Spleen (tissue), 13 donors: ENCODE measurements around the gene MLF1. TPM values are rescaled to one million over a fixed set of nuclear protein-coding genes. Genes with fewer than 3 reads are reported as not detected.

Experiments
- DNase-seq: peaks from one replicate; pipeline ENCODE4 v3.0.0-alpha.2; 2020
- H3K27ac ChIP-seq, 8 donors: fragments of 200-600 bp; sonication (generic) in 7 of 8; 1 replicate in 4 of 8; 2 replicates in 4 of 8; pipeline versions ENCODE4 v1.5.0 to v1.8.0; 2016 to 2021; ENCODE audit warnings: inconsistent platforms in 4 of 8, mild to moderate bottlenecking in 4 of 8, moderate library complexity in 1 of 8
- H3K27me3 ChIP-seq, 7 donors: fragments of 200-600 bp; sonication (generic) in 6 of 7; replicated peaks in 1 of 7; 1 replicate in 4 of 7; 2 replicates in 3 of 7; pipeline versions ENCODE4 v1.5.0 to v1.8.0; 2016 to 2021; ENCODE audit warnings: inconsistent platforms in 3 of 7, mild to moderate bottlenecking in 1 of 7
- H3K36me3 ChIP-seq, 6 donors: fragments of 200-600 bp; sonication (generic) in 5 of 6; 1 replicate in 4 of 6; 2 replicates in 2 of 6; pipeline versions ENCODE4 v1.5.0 to v1.8.0; 2016 to 2021; ENCODE audit warnings: inconsistent platforms in 2 of 6
- H3K4me1 ChIP-seq, 6 donors: fragments of 200-600 bp; sonication (generic) in 5 of 6; 1 replicate in 3 of 6; 2 replicates in 3 of 6; pipeline versions ENCODE4 v1.5.0 to v1.8.0; 2016 to 2021; ENCODE audit warnings: inconsistent platforms in 3 of 6
- H3K4me3 ChIP-seq, 8 donors: fragments of 200-600 bp; sonication (generic) in 7 of 8; 1 replicate in 4 of 8; 2 replicates in 4 of 8; pipeline versions ENCODE4 v1.5.0 to v1.8.0; 2016 to 2021; ENCODE audit warnings: inconsistent platforms in 4 of 8, mild to moderate bottlenecking in 4 of 8, moderate library complexity in 2 of 8
- H3K9me3 ChIP-seq, 8 donors: fragments of 200-600 bp; sonication (generic) in 7 of 8; 1 replicate in 4 of 8; 2 replicates in 4 of 8; pipeline versions ENCODE4 v1.5.0 to v1.8.0; 2016 to 2021; ENCODE audit warnings: inconsistent platforms in 4 of 8
- CTCF ChIP-seq, 11 experiments: fragments of 200-600 bp in 7 of 11; fragments of 450-650 bp in 4 of 11; sonication (generic) in 4 of 11; IDR thresholded peaks in 8 of 11; conservative IDR thresholded peaks in 3 of 11; 1 replicate in 7 of 11; 2 replicates in 4 of 11; pipeline versions ENCODE4 v1.4.0 to v1.8.0; 2016 to 2021; ENCODE audit warnings: antibody characterized with exemption in 11 of 11, inconsistent platforms in 4 of 11, mild to moderate bottlenecking in 1 of 11
- POLR2A ChIP-seq, 3 donors: fragments of 450-650 bp; IDR thresholded peaks; one replicate each; pipeline ENCODE4 v1.5.1; 2017; ENCODE audit warnings: antibody characterized with exemption in 3 of 3, mild to moderate bottlenecking in 1 of 3
- POLR2AphosphoS5 ChIP-seq, 3 donors: sonication (generic); formaldehyde crosslinking; IDR thresholded peaks; one replicate each; pipeline ENCODE4 v1.5.1; 2017; ENCODE audit warnings: antibody characterized with exemption in 3 of 3
- WGBS, 5 donors: extraction: QIAGEN DNeasy Blood & Tissue Kit in 3 of 5; methylation state at CpG; one replicate each; pipeline versions ENCODE4 v1.1.5 to v1.1.7; 2013 to 2018; 5-methylcytosine and 5-hydroxymethylcytosine counted together
- intact Hi-C: fragments of 100-400 bp; cut with DNase I; formaldehyde crosslinking; loops from one replicate; pipeline ENCODE4 v1.15.0; 2023; ENCODE audit warnings: low total_unique reads
- long read RNA-seq, 2 donors: transcript quantifications; one replicate each; lab custom pipeline, GENCODE V29; 2026
- polyA plus RNA-seq, 3 donors: library from polyadenylated mRNA; stranded (reverse); fragments of 200-250 nt; gene quantifications; one replicate each; pipeline ENCODE4 v1.2.1, GENCODE V29; 2013
- total RNA-seq, 7 donors: library from RNA; depleted of rRNA in 3 of 7; stranded (reverse); fragments of >200 nt in 3 of 7; fragmentation: NEBNext Ultra II Directional in 4 of 7; extraction: Animal tissue kit (Norgen Biotek cat#: 25700) in 4 of 7; gene quantifications; one replicate each; pipeline versions ENCODE4 v1.1.0 to v1.2.1, GENCODE V29; 2016 to 2021
- donor health status: healthy with polysubstance abuse.
- donor health status: DM: no; HTN: no; CAD: no; lungs with moderate emphysema.
- donor health status: DM: no; HTN: no; CAD: no.
- donor health status: Bipolar disorder and iron deficiency.
- donor health status: healthy.
- donor health status: DM: no; HTN: no; CAD: no.
- donor health status: DM: yes; HTN: yes; CAD: no.

The MLF1 gene
- total RNA-seq = 1 to 10 TPM; 1.3 to 4.1 (median 2.9) TPM
- 1 to 10 TPM; 2.3 to 3.7 (median 2.7) TPM for polyA plus RNA-seq
- long read RNA-seq, donor 1, partial matches to known transcripts = 0 of 6 reads
- long read RNA-seq, donor 1, other reads (novel, unspliced or antisense) = 0 of 6 reads
- long read RNA-seq, donor 2, partial matches to known transcripts = 0 of 3 reads
- long read RNA-seq, donor 2, other reads (novel, unspliced or antisense) = 0 of 3 reads

GRCh38 chr3:158570999-158571702 lies at the start of gene MLF1:
Gene MLF1, plus strand, starts transcription at chr3:158571194. Its CDS starts 107 bp downstream, at chr3:158571301.
- no peaks in the 10 kb centered on the region for H3K36me3 ChIP-seq
- H3K27me3 ChIP-seq = peaks cover 0 to 40% (median 0%) of the 10 kb centered on the region in 7 donors
- H3K9me3 ChIP-seq = no peaks in the 10 kb centered on the region
- peak within 1 kb of the TSS in 4 of 8 donors; percentile 41 to 55 (median 45) for H3K27ac ChIP-seq
- WGBS, 5 donors = 1 to 4% (median 2%) methylated on average over 25 to 51 of the region's 51 CpGs
- peak within 1 kb of the TSS; percentile 30 to 71 (median 50) for H3K4me3 ChIP-seq
- DNase-seq = peak; percentile 93
- H3K4me1 ChIP-seq = peaks cover 0 to 14% (median 5%) of the 10 kb centered on the region in 6 donors
- intact Hi-C loops = no loop called here
- TF ChIP-seq POLR2A (IDR thresholded peaks at IDR 0.05) (peak in 1 of 3 donors; percentile 52), POLR2AphosphoS5 (IDR thresholded peaks at IDR 0.05) (peak; percentile 87 to 94 (median 88)), CTCF (IDR thresholded peaks at IDR 0.05 in 8 of 11, conservative IDR thresholded peaks at IDR 0.05 in 3 of 11) (no peak)

GRCh38 chr3:158522221-158523136 lies 48.5 kb upstream of the MLF1 start:
- no peak overlapping the region for H3K27ac ChIP-seq
- no peaks in the 10 kb centered on the region for H3K27me3 ChIP-seq
- no peak for DNase-seq
- intact Hi-C loops = no loop called here
- no peaks in the 10 kb centered on the region for H3K36me3 ChIP-seq
- no peaks in the 10 kb centered on the region for H3K4me1 ChIP-seq
- 91 to 96% (median 95%) methylated on average over 4 of the region's 4 CpGs for WGBS, 5 donors
- H3K9me3 ChIP-seq = peaks cover 0 to 6% (median 0%) of the 10 kb centered on the region in 8 donors
- TF ChIP-seq POLR2AphosphoS5 (IDR thresholded peaks at IDR 0.05) = no peak
- TF ChIP-seq CTCF (IDR thresholded peaks at IDR 0.05 in 8 of 11, conservative IDR thresholded peaks at IDR 0.05 in 3 of 11) = no peak
- no peak for TF ChIP-seq POLR2A (IDR thresholded peaks at IDR 0.05)
- no peak overlapping the region for H3K4me3 ChIP-seq

- Histone ChIP-seq H3K4me3 (no peak overlapping the region), H3K9me3 (peaks cover 0 to 6% (median 0%) of the 10 kb centered on the region in 8 donors), H3K27ac (no peak overlapping the region), H3K4me1 (no peaks in the 10 kb centered on the region), H3K36me3 (no peaks in the 10 kb centered on the region), H3K27me3 (no peaks in the 10 kb centered on the region)
- 89 to 98% (median 93%) methylated on average over 7 of the region's 7 CpGs for WGBS, 5 donors
- TF ChIP-seq CTCF (IDR thresholded peaks at IDR 0.05 in 8 of 11, conservative IDR thresholded peaks at IDR 0.05 in 3 of 11) = no peak
- TF ChIP-seq POLR2A (IDR thresholded peaks at IDR 0.05) = no peak
- TF ChIP-seq POLR2AphosphoS5 (IDR thresholded peaks at IDR 0.05) = no peak
- intact Hi-C loops = no loop called here
- no peak for DNase-seq
Observed at GRCh38 chr3:158528076-158528674, 42.8 kb upstream of the MLF1 start.
